Measurements from ENCODE around the gene MTERF1. TPM values are rescaled to one million over a fixed set of nuclear protein-coding genes. Genes with fewer than 3 reads are reported as not detected.

Gene MTERF1
- total and polyA plus RNA-seq, 2 experiments from 2014 or later = 5.9 to 13.2 TPM

DNA sequence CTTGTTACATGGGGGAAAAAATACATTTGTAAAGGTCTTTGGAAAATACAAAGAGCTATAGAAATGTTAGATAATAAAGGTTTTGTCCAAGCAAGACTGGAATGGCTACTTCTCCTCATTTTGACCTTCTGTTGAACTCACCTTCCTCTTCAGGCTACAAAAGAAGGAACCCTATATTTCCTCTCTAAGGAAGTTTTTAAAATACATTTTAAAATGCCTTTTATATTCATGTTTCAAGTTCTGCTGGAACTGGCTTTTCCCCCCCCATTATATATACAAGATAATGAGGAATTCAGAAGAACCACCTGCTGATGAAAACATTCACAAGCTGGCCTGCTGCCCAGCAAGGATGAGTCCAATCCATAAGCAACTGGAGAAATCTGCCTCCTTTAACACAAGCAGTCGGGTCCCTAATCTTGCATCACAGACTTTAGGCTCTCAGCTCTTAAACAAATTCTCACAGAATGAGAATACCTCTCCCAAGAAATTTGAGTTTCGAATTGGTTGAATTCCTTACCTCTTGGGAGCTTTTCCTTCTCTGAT lies 44.6 kb downstream of the MTERF1 start:
- no peak for DNase-seq (ENCODE audit: low spot score)
- 83% methylated on average over 2 of the region's 2 CpGs for WGBS (ENCODE audit: low lambda C conversion rate, missing lambda C conversion rate)
- Histone ChIP-seq H4K20me1 (ENCODE audit: insufficient read depth, poor library complexity, severe bottlenecking) (no peaks in the 10 kb centered on the region), H3K9me3 (ENCODE audit: low read depth) (no peaks in the 10 kb centered on the region), H3K4me1 (ENCODE audit: insufficient read depth) (no peaks in the 10 kb centered on the region), H3K4me2 (no peak overlapping the region), H3K9me2 (replicated peaks; ENCODE audit: insufficient read depth) (no peaks in the 10 kb centered on the region), H3K27ac (no peak overlapping the region), H3K36me3 (replicated peaks; ENCODE audit: insufficient read depth, low read depth) (no peaks in the 10 kb centered on the region), H3K27me3 (no peaks in the 10 kb centered on the region), H3K79me2 (no peaks in the 10 kb centered on the region), H3K4me3 (no peak overlapping the region), H2AFZ (no peak overlapping the region)
- TF ChIP-seq, protein P1, sequence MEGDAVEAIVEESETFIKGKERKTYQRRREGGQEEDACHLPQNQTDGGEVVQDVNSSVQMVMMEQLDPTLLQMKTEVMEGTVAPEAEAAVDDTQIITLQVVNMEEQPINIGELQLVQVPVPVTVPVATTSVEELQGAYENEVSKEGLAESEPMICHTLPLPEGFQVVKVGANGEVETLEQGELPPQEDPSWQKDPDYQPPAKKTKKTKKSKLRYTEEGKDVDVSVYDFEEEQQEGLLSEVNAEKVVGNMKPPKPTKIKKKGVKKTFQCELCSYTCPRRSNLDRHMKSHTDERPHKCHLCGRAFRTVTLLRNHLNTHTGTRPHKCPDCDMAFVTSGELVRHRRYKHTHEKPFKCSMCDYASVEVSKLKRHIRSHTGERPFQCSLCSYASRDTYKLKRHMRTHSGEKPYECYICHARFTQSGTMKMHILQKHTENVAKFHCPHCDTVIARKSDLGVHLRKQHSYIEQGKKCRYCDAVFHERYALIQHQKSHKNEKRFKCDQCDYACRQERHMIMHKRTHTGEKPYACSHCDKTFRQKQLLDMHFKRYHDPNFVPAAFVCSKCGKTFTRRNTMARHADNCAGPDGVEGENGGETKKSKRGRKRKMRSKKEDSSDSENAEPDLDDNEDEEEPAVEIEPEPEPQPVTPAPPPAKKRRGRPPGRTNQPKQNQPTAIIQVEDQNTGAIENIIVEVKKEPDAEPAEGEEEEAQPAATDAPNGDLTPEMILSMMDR (IDR thresholded peaks at IDR 0.05; ENCODE audit: poor library complexity) = no peak
- no peak for TF ChIP-seq EZH2phosphoT487 (IDR thresholded peaks at IDR 0.05; ENCODE audit: low read depth, severe bottlenecking, unreplicated experiment)
- no peak for TF ChIP-seq EZH2 (IDR thresholded peaks at IDR 0.05; ENCODE audit: borderline replicate concordance)

DNA sequence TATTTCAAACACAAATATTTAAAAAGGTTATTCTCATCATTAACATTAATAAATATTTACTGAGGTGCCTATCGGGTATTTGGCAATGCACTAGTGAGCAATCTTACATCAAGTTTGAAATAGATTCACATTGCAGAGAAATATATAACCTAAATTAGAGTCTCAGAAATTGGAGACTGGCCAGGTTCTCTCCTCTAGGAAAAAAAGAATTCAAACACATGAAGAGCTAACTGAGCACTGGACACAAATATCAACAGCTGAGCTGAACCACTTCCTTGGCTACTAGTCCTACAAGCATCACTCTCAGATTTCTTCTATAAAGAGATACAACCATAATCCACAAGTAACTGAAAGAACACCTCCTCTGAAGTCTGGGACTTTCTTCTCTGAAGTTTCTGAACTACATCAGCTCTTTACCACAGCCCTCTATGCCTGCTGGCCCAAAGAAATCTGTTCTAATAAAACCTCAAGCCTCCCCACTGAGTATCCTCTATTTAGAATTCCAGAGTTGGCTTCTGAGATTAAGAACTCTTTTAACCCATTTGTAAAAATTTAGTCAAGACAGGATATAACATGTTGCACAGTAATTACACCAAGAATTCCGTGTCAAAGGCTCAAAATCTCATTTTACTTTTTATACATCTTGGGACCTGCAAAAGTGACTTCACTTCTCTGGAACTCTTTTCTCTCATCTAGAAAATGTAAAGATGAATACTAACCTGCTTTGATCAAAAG lies 45.2 kb downstream of the MTERF1 start:
- Histone ChIP-seq H3K27me3 (no peaks in the 10 kb centered on the region), H3K9me2 (replicated peaks; ENCODE audit: insufficient read depth) (no peaks in the 10 kb centered on the region), H2AFZ (no peak overlapping the region), H3K27ac (no peak overlapping the region), H3K36me3 (replicated peaks; ENCODE audit: insufficient read depth, low read depth) (no peaks in the 10 kb centered on the region), H3K4me2 (no peak overlapping the region), H3K4me3 (no peak overlapping the region), H3K9me3 (ENCODE audit: low read depth) (no peaks in the 10 kb centered on the region), H4K20me1 (ENCODE audit: insufficient read depth, poor library complexity, severe bottlenecking) (no peaks in the 10 kb centered on the region), H3K4me1 (ENCODE audit: insufficient read depth) (no peaks in the 10 kb centered on the region), H3K79me2 (no peaks in the 10 kb centered on the region)
- no peak for DNase-seq (ENCODE audit: low spot score)
- WGBS (ENCODE audit: low lambda C conversion rate, missing lambda C conversion rate) = 73% methylated on average over 2 of the region's 2 CpGs
- no peak for TF ChIP-seq EZH2phosphoT487 (IDR thresholded peaks at IDR 0.05; ENCODE audit: low read depth, severe bottlenecking, unreplicated experiment)
- TF ChIP-seq EZH2 (IDR thresholded peaks at IDR 0.05; ENCODE audit: borderline replicate concordance) = no peak
- TF ChIP-seq, protein P1 (IDR thresholded peaks at IDR 0.05; ENCODE audit: poor library complexity) = no peak

DNA sequence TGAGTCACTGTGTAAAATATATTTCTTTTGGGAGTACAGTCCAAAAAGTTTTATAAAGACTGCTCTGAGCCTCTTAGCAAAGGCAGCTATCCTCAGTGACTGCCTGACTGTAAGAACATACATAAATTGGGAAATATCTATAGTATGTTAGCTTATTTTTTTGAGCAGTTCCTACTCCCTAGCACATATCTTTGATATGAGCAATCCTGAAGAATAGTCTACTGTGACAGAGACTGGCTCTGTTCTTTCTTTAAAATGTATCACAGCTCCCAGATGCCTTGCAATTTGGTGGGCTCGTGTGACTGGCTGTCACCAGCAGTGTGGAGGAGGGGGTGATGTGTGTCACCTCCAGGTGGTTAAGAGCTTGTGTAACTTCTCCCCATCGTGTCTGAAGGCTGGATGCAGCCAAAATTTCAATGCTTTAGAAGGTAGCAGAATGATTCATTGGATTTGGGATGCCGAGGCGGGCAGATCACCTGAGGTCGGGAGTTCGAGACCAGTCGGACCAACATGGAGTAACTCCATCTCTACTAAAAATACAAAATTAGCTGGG lies 47.9 kb downstream of the MTERF1 start:
- Histone ChIP-seq H3K9me2 (replicated peaks; ENCODE audit: insufficient read depth) (no peaks in the 10 kb centered on the region), H3K27ac (no peak overlapping the region), H3K36me3 (replicated peaks; ENCODE audit: insufficient read depth, low read depth) (no peaks in the 10 kb centered on the region), H2AFZ (no peak overlapping the region), H3K27me3 (no peaks in the 10 kb centered on the region), H3K79me2 (no peaks in the 10 kb centered on the region), H4K20me1 (ENCODE audit: insufficient read depth, poor library complexity, severe bottlenecking) (no peaks in the 10 kb centered on the region), H3K4me1 (ENCODE audit: insufficient read depth) (no peaks in the 10 kb centered on the region), H3K9me3 (ENCODE audit: low read depth) (no peaks in the 10 kb centered on the region), H3K4me2 (no peak overlapping the region), H3K4me3 (no peak overlapping the region)
- DNase-seq (ENCODE audit: low spot score) = no peak
- 93% methylated on average over 7 of the region's 7 CpGs for WGBS (ENCODE audit: low lambda C conversion rate, missing lambda C conversion rate)
- TF ChIP-seq, protein P1 (IDR thresholded peaks at IDR 0.05; ENCODE audit: poor library complexity) = no peak
- TF ChIP-seq EZH2 (IDR thresholded peaks at IDR 0.05; ENCODE audit: borderline replicate concordance) (no peak), EZH2phosphoT487 (IDR thresholded peaks at IDR 0.05; ENCODE audit: low read depth, severe bottlenecking, unreplicated experiment) (no peak)

All from hepatocyte (in vitro differentiated cells).